LNCaP clone FGC (cell line): ENCODE results near the gene TBL1X.
"Not testable (repeated sequence)": the region's sequence is repeated elsewhere in the genome, so short reads cannot be mapped to it uniquely, and the experiment has no call there.

Experiments used
- DNase-seq: peaks from one replicate; pipeline ENCODE4 v3.0.0-alpha.2; 2011; ENCODE audit warnings: low read depth
- H3K4me3 ChIP-seq: 2 replicates; pipeline ENCODE4 v1.5.1; 2011; ENCODE audit warnings: mild to moderate bottlenecking, low read depth, low read length, control low read depth
- CTCF ChIP-seq: IDR thresholded peaks from 2 replicates; pipeline ENCODE4 v1.5.1; 2012; ENCODE audit warnings: mild to moderate bottlenecking; ENCODE audit not compliant: control insufficient read depth, insufficient read depth; ENCODE audit errors: extremely low read depth

Gene TBL1X

DNA sequence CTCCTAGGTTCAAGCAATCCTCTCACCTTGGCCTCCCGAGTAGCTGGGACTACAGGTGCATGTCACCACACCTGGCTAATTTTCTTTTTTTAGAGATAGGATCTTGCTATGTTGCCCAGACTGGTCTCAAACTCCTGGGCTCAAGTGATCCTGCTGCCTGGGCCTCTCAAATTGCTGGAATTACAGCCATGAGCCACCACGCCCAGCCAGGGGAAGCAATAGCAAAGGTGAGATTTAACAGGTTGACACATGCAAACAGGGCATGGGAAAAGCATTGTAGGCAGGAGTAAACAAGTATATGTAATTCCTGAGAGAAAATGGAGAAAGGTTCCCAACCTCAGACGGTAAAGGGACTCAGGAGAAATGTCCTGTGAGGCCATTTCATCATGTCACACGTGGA is 33.6 kb upstream of the TBL1X start:
- no peak for DNase-seq
- no peak overlapping the region for H3K4me3 ChIP-seq

DNA sequence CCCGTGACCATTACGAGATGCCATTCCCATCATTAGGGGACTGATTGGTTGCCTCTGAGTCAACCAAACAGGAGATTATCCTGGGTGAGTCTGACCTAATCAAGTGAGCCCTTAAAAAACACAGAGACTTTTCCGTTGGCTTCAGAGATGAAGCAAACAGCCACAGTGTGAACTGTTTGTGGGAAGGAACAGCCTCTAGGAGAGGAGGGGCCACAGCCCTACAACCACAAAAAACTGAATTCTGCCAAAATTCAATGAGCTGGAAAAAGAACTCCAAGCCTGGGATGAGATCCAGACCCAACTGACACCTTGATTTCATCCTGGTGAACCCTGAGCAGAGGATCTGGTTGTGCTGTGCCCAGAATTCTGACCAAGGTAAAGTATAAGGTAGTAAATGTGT is 31.3 kb upstream of the TBL1X start:
- TF ChIP-seq CTCF, result no peak

More for the DNA sequence above, 33.6 kb upstream of the TBL1X start:
- TF ChIP-seq CTCF, result no peak

DNA sequence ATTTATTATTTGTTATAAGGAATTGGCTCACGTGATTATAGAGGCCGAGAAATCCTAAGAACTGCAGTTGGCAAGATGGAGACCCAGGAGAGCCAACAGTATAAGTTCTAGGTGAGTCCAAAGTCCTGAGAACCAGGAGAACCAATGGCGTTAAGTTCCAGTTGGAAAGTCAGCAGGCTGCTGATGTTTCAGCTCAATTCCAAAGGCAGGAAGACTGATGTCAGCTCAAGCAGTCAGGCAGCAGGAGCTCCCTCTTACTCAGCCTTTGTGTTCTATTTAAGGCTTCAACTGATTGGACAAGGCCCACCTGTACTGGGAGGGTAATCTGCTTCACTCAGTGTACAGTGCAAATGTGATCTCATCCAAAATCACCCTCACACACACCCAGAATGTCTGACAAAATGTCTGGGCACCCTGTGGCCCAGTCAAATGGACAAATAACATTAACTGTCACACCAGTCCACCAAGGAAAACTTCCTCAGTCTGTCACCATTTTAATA is 30.8 kb upstream of the TBL1X start:
- TF ChIP-seq CTCF, result no peak
- no peak overlapping the region for H3K4me3 ChIP-seq
- DNase-seq, result no peak

More for the DNA sequence above, 31.3 kb upstream of the TBL1X start:
- H3K4me3 ChIP-seq, result no peak overlapping the region
- DNase-seq, result no peak

GRCh38 chrX:9435086-9435485 is 29.8 kb upstream of the TBL1X start:
- H3K4me3 ChIP-seq, DNase-seq: not testable (repeated sequence)

DNA sequence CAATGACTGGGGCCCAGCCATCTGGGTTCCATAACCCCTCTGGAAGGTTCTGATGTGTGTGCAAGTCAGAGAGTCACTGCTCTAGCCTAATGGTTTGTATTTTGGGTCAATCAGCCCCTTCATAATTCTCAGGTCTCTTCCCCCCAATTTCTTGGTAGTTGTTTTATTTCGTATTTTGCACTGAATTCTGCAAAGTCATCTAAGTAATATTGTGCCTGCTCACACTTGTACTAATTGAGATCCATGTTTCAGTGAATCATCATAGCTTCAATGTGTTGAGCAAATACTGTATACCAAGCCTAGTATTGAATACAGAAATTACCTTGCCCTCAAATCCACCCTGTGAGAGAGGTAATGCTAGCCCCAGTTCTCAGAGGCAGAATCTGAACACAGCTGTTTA is 28.0 kb upstream of the TBL1X start:
- H3K4me3 ChIP-seq, result no peak overlapping the region
- no peak for DNase-seq
- TF ChIP-seq CTCF, result no peak

DNA sequence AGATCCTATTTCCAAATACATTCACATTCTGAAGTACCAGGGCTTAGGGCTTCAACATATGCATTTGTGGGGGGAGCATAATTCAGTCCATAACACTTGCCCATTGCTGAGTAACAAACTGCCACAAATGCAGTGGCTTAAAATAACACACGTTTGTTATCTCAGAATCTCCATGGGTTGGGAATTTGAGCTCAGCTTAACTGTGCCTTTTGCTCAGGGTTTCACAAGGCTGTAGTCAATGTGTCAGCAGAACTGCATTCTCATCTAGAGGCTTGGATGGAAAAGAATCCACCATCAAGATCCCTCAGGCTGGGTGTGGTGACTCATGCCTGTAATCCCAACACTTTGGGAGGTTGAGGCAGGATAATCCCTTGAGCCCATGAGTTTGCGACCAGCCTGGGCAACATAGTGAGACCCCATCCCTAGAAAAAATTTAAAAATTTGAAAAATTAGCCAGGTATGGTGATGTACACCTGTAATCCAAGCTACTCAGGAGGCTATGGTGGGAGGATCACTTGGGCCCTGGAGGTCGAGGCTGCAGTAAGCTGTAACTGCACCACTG is 25.8 kb upstream of the TBL1X start:
- TF ChIP-seq CTCF, result no peak
- DNase-seq, result no peak

GRCh38 chrX:9440116-9440844 is 24.6 kb upstream of the TBL1X start:
- DNase-seq, result no peak
- no peak for TF ChIP-seq CTCF
- no peak overlapping the region for H3K4me3 ChIP-seq

More for the DNA sequence above, 25.8 kb upstream of the TBL1X start:
- no peak overlapping the region for H3K4me3 ChIP-seq
